H9 (cell line): Measurements from ENCODE around the gene NCAM2. TPM values are rescaled to one million over a fixed set of nuclear protein-coding genes. Genes with fewer than 3 reads are reported as not detected.

Source experiments
- DNase-seq: peaks from one replicate; pipeline ENCODE4 v3.0.0-alpha.2; 2017
- H2AFZ ChIP-seq: one replicate; pipeline ENCODE4 v1.6.1; 2013; ENCODE audit warnings: mild to moderate bottlenecking, low read length, control low read depth, moderate library complexity
- H2AK5ac ChIP-seq: 2 replicates; pipeline ENCODE4 v1.6.1; 2013; ENCODE audit warnings: low read length, control low read depth, mixed read lengths; ENCODE audit not compliant: insufficient read length
- H2BK120ac ChIP-seq: one replicate; pipeline ENCODE4 v1.6.1; 2013; ENCODE audit warnings: low read depth, mild to moderate bottlenecking, low read length, control low read depth, inconsistent platforms; ENCODE audit not compliant: poor library complexity, severe bottlenecking
- H2BK12ac ChIP-seq: 2 replicates; pipeline ENCODE4 v1.6.1; 2013; ENCODE audit warnings: low read length, control low read depth, mixed read lengths, low read depth; ENCODE audit not compliant: insufficient read length
- H2BK15ac ChIP-seq: 2 replicates; pipeline ENCODE4 v1.6.1; 2013; ENCODE audit warnings: low read depth, low read length, control low read depth
- H2BK20ac ChIP-seq: one replicate; pipeline ENCODE4 v1.6.1; 2013; ENCODE audit warnings: low read depth, mild to moderate bottlenecking, low read length, control low read depth, inconsistent platforms; ENCODE audit not compliant: poor library complexity, severe bottlenecking
- H2BK5ac ChIP-seq: 2 replicates; pipeline ENCODE4 v1.6.1; 2013; ENCODE audit warnings: low read length, control low read depth, mixed read lengths; ENCODE audit not compliant: insufficient read length
- H3K14ac ChIP-seq: 2 replicates; pipeline ENCODE4 v1.6.1; 2013; ENCODE audit warnings: low read length, control low read depth; ENCODE audit not compliant: insufficient read depth
- H3K18ac ChIP-seq: 2 replicates; pipeline ENCODE4 v1.6.1; 2013; ENCODE audit warnings: low read depth, mild to moderate bottlenecking, mixed read lengths, low read length, control low read depth; ENCODE audit not compliant: insufficient read length
- H3K23ac ChIP-seq: 2 replicates; pipeline ENCODE4 v1.6.1; 2013; ENCODE audit warnings: low read length, control low read depth, mixed read lengths, low read depth; ENCODE audit not compliant: insufficient read length
- H3K23me2 ChIP-seq: 2 replicates; pipeline ENCODE4 v1.6.1; 2013; ENCODE audit warnings: low read depth, mild to moderate bottlenecking, mixed read lengths, low read length, control low read depth; ENCODE audit not compliant: insufficient read length, poor library complexity, severe bottlenecking
- H3K27ac ChIP-seq: 2 replicates; pipeline ENCODE4 v1.5.1; 2013; ENCODE audit warnings: low read length, control low read depth, mixed read lengths, low read depth; ENCODE audit not compliant: insufficient read length
- H3K27me3 ChIP-seq: 2 replicates; pipeline ENCODE4 v1.6.1; 2013; ENCODE audit warnings: low read length, control low read depth, inconsistent platforms; ENCODE audit not compliant: insufficient read depth
- H3K4ac ChIP-seq: 2 replicates; pipeline ENCODE4 v1.6.1; 2013; ENCODE audit warnings: low read depth, mild to moderate bottlenecking, control low read depth, inconsistent platforms, low read length, moderate library complexity
- H3K4me1 ChIP-seq: 2 replicates; pipeline ENCODE4 v1.6.1; 2013; ENCODE audit warnings: low read length, control low read depth, inconsistent platforms; ENCODE audit not compliant: insufficient read depth
- H3K4me2 ChIP-seq: 2 replicates; pipeline ENCODE4 v1.6.1; 2013; ENCODE audit warnings: low read length, control low read depth, mixed read lengths; ENCODE audit not compliant: insufficient read length, insufficient read depth
- H3K56ac ChIP-seq: 2 replicates; pipeline ENCODE4 v1.6.1; 2013; ENCODE audit warnings: low read depth, mild to moderate bottlenecking, mixed read lengths, low read length, control low read depth; ENCODE audit not compliant: insufficient read length
- H3K79me1 ChIP-seq: 2 replicates; pipeline ENCODE4 v1.6.1; 2013; ENCODE audit warnings: low read depth, mild to moderate bottlenecking, moderate library complexity, low read length, control low read depth, inconsistent platforms; ENCODE audit not compliant: insufficient read depth, poor library complexity, severe bottlenecking
- H3K79me2 ChIP-seq: 2 replicates; pipeline ENCODE4 v1.6.1; 2013; ENCODE audit warnings: low read length, control low read depth, inconsistent platforms; ENCODE audit not compliant: insufficient read depth
- H3K9ac ChIP-seq: 2 replicates; pipeline ENCODE4 v1.6.1; 2013; ENCODE audit warnings: low read length, control low read depth, mixed read lengths; ENCODE audit not compliant: insufficient read length; ENCODE audit errors: extremely low read depth
- H3K9me3 ChIP-seq: one replicate; pipeline ENCODE4 v1.6.1; 2013; ENCODE audit warnings: low read depth, low read length, inconsistent platforms; ENCODE audit not compliant: control insufficient read depth
- H3T11ph ChIP-seq: one replicate; pipeline ENCODE4 v1.6.1; 2013; ENCODE audit warnings: mild to moderate bottlenecking, low read length, control low read depth, inconsistent platforms
- H4K20me1 ChIP-seq: one replicate; pipeline ENCODE4 v1.6.1; 2013; ENCODE audit not compliant: control insufficient read depth, insufficient read length, insufficient read depth
- H4K5ac ChIP-seq: 2 replicates; pipeline ENCODE4 v1.6.1; 2013; ENCODE audit warnings: low read depth, mild to moderate bottlenecking, mixed read lengths, low read length, control low read depth; ENCODE audit not compliant: insufficient read length
- H4K8ac ChIP-seq: replicated peaks from 2 replicates; pipeline ENCODE4 v1.6.1; 2013; ENCODE audit warnings: low read length, control low read depth, mixed read lengths, low read depth; ENCODE audit not compliant: insufficient read length
- H4K91ac ChIP-seq: 2 replicates; pipeline ENCODE4 v1.6.1; 2013; ENCODE audit warnings: low read depth, mild to moderate bottlenecking, moderate library complexity, mixed read lengths, low read length, control low read depth; ENCODE audit not compliant: insufficient read length
- H3K27ac Mint-ChIP-seq, 3 experiments: 2 replicates in 2 of 3; 3 replicates in 1 of 3; pipeline ENCODE4 v1.8.0; 2020 to 2021; ENCODE audit warnings: mixed read lengths in 3 of 3, mild to moderate bottlenecking in 1 of 3, moderate library complexity in 1 of 3
- H3K27me3 Mint-ChIP-seq: 2 replicates; pipeline ENCODE4 v1.8.0; 2021; ENCODE audit warnings: low read depth, mild to moderate bottlenecking, moderate library complexity, mixed read lengths
- H3K36me3 Mint-ChIP-seq, 3 experiments: 2 replicates in 2 of 3; 3 replicates in 1 of 3; pipeline ENCODE4 v1.8.0; 2020 to 2021; ENCODE audit warnings: low read depth in 3 of 3, mixed read lengths in 3 of 3; ENCODE audit not compliant: insufficient read depth in 1 of 3
- H3K4me1 Mint-ChIP-seq, 2 experiments: 2 replicates each; pipeline ENCODE4 v1.8.0; 2020; ENCODE audit warnings: mixed read lengths in 2 of 2
- H3K4me3 Mint-ChIP-seq, 2 experiments: 2 replicates in 1 of 2; 3 replicates in 1 of 2; pipeline ENCODE4 v1.8.0; 2020 to 2021; ENCODE audit warnings: mild to moderate bottlenecking in 2 of 2, mixed read lengths in 2 of 2, moderate library complexity in 1 of 2
- H3K9me3 Mint-ChIP-seq, 2 experiments: 2 replicates in 1 of 2; 3 replicates in 1 of 2; pipeline ENCODE4 v1.8.0; 2020; ENCODE audit warnings: mild to moderate bottlenecking in 2 of 2, mixed read lengths in 2 of 2, moderate library complexity in 1 of 2
- WGBS: extraction: QIAGEN DNeasy Blood & Tissue Kit; methylation state at CpG from one replicate; pipeline ENCODE4 v1.1.7; 2013; ENCODE audit warnings: missing lambda C conversion rate, low lambda C conversion rate, mixed read lengths; ENCODE audit not compliant: insufficient read length; ENCODE audit errors: extremely low coverage; 5-methylcytosine and 5-hydroxymethylcytosine counted together
- total RNA-seq: library from RNA; stranded (reverse); gene quantifications from 2 replicates; pipeline ENCODE4 v1.2.1, GENCODE V29; 2021
- TF ChIP-seq, protein P1 (sequence below): fragments of 200-600 bp; sonication (generic); conservative IDR thresholded peaks from 3 replicates; pipeline ENCODE4 v1.8.0; 2021; ENCODE audit warnings: antibody characterized with exemption, mild to moderate bottlenecking

NCAM2 gene
- total RNA-seq, 1 experiment from 2014 or later: 2.2 TPM

DNA sequence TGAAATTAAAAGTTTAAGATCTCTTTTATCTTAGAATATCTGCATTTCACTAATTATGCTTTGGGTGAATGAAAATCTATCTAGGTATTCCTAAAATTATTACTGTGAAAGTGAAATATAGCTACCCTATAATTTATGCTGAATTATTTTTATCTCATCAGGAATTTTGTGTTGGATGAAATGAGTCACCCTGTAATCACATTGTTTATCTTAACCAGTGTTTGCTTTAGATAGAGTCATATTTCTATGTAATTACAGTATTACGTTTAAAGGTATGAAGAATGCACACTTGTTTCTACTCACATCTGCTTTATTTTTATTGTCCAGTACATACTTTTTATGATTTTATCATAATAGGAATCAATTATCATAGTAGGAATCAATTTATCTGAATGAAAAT lies 249.2 kb downstream of the NCAM2 start:
- Histone ChIP-seq H2BK20ac (no peak overlapping the region), H2AK5ac (no peak overlapping the region), H3K4me2 (no peak overlapping the region), H3K4ac (no peak overlapping the region), H3K14ac (no peak overlapping the region), H3K23ac (no peak overlapping the region), H3K27me3 (no peaks in the 10 kb centered on the region), H3K4me1 (no peaks in the 10 kb centered on the region), H3K9ac (no peak overlapping the region), H4K20me1 (no peaks in the 10 kb centered on the region), H2BK15ac (no peak overlapping the region), H2BK5ac (no peak overlapping the region), H2BK12ac (no peak overlapping the region), H3K18ac (no peak overlapping the region), H3T11ph (no peak overlapping the region), H3K79me1 (no peaks in the 10 kb centered on the region), H3K27ac (no peak overlapping the region), H3K79me2 (no peaks in the 10 kb centered on the region), H3K23me2 (no peaks in the 10 kb centered on the region), H2AFZ (no peak overlapping the region), H4K91ac (no peak overlapping the region), H3K9me3 (no peaks in the 10 kb centered on the region), H3K56ac (no peak overlapping the region), H4K5ac (no peak overlapping the region), H4K8ac (no peak overlapping the region), H2BK120ac (no peak overlapping the region)
- Mint-ChIP-seq H3K9me3 (0 out of 5 replicates have a peak, but pooled peaks cover 0 to 2% of the 10 kb centered on the region in 2 experiments), H3K27me3 (no peaks in the 10 kb centered on the region), H3K4me3 (no peak overlapping the region), H3K27ac (no peak overlapping the region), H3K4me1 (no peaks in the 10 kb centered on the region), H3K36me3 (no peaks in the 10 kb centered on the region; a peak in 1 of 7 replicates)
- TF ChIP-seq, protein P1, sequence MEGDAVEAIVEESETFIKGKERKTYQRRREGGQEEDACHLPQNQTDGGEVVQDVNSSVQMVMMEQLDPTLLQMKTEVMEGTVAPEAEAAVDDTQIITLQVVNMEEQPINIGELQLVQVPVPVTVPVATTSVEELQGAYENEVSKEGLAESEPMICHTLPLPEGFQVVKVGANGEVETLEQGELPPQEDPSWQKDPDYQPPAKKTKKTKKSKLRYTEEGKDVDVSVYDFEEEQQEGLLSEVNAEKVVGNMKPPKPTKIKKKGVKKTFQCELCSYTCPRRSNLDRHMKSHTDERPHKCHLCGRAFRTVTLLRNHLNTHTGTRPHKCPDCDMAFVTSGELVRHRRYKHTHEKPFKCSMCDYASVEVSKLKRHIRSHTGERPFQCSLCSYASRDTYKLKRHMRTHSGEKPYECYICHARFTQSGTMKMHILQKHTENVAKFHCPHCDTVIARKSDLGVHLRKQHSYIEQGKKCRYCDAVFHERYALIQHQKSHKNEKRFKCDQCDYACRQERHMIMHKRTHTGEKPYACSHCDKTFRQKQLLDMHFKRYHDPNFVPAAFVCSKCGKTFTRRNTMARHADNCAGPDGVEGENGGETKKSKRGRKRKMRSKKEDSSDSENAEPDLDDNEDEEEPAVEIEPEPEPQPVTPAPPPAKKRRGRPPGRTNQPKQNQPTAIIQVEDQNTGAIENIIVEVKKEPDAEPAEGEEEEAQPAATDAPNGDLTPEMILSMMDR: no peak
- no CpG with 5 or more reads among the region's 1 CpG for WGBS
- DNase-seq: no peak
